ENCODE results near the gene NTF4. TPM values are rescaled to one million over a fixed set of nuclear protein-coding genes. Genes with fewer than 3 reads are reported as not detected.

NTF4 gene
- total RNA-seq, 1 experiment from 2014 or later, result 3.9 TPM

DNA sequence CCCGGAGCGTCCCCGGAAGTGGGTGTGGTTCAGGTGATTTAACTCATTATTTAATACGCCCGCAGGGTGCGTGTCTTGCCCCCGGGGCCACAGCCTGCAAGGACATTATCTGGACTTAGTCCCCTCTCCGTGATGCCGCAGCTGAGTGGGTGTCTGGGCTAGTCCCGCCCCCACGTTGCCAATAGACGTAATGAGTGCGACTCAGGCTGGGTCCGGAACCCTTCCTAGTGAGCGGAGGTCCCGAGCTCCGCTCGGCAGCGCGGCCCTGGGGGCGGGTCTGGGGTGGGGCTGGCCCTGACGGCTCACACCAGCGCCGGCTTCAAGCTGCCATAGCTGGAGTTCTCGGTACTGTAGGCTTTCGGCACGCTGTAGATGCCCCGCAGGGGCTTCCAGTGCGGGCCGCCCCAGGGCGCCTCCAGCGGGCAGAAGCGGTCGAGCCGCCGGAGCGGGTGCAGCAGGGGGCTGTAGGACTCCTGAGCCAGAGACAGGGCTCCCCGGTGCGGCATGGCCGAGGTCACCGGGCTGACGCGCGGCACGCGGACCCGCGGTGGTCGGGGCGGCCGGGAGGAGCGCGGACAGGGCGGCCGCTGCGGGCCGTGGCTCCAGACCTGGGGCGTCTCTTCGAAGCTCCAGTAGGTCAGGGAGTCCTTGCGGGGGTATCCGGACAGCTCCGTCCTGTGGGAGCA is 46.8 kb downstream of the NTF4 start (continued):
- TF ChIP-seq, protein P1, sequence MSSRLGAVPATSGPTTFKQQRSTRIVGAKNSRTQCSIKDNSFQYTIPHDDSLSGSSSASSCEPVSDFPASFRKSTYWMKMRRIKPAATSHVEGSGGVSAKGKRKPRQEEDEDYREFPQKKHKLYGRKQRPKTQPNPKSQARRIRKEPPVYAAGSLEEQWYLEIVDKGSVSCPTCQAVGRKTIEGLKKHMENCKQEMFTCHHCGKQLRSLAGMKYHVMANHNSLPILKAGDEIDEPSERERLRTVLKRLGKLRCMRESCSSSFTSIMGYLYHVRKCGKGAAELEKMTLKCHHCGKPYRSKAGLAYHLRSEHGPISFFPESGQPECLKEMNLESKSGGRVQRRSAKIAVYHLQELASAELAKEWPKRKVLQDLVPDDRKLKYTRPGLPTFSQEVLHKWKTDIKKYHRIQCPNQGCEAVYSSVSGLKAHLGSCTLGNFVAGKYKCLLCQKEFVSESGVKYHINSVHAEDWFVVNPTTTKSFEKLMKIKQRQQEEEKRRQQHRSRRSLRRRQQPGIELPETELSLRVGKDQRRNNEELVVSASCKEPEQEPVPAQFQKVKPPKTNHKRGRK (CRISPR knock-in tag; IDR thresholded peaks at IDR 0.05; ENCODE audit: borderline replicate concordance), result no peak
- TF ChIP-seq, protein P2, sequence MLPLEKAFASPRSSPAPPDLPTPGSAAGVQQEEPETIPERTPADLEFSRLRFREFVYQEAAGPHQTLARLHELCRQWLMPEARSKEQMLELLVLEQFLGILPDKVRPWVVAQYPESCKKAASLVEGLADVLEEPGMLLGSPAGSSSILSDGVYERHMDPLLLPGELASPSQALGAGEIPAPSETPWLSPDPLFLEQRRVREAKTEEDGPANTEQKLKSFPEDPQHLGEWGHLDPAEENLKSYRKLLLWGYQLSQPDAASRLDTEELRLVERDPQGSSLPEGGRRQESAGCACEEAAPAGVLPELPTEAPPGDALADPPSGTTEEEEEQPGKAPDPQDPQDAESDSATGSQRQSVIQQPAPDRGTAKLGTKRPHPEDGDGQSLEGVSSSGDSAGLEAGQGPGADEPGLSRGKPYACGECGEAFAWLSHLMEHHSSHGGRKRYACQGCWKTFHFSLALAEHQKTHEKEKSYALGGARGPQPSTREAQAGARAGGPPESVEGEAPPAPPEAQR (CRISPR knock-in tag; IDR thresholded peaks at IDR 0.05), result no peak
- TF ChIP-seq, protein P3, sequence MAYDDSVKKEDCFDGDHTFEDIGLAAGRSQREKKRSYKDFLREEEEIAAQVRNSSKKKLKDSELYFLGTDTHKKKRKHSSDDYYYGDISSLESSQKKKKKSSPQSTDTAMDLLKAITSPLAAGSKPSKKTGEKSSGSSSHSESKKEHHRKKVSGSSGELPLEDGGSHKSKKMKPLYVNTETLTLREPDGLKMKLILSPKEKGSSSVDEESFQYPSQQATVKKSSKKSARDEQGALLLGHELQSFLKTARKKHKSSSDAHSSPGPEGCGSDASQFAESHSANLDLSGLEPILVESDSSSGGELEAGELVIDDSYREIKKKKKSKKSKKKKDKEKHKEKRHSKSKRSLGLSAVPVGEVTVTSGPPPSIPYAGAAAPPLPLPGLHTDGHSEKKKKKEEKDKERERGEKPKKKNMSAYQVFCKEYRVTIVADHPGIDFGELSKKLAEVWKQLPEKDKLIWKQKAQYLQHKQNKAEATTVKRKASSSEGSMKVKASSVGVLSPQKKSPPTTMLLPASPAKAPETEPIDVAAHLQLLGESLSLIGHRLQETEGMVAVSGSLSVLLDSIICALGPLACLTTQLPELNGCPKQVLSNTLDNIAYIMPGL (CRISPR knock-in tag; IDR thresholded peaks at IDR 0.05), result no peak
- TF ChIP-seq NR2C2 (CRISPR knock-in tag; IDR thresholded peaks at IDR 0.05) (no peak), HMGA2 (CRISPR knock-in tag; IDR thresholded peaks at IDR 0.05) (no peak), GTF2I (CRISPR knock-in tag; conservative IDR thresholded peaks at IDR 0.05) (no peak), ETV6 (CRISPR knock-in tag; IDR thresholded peaks at IDR 0.05) (no peak), ZNF219 (CRISPR knock-in tag; IDR thresholded peaks at IDR 0.05; ENCODE audit: borderline replicate concordance) (no peak), SOX15 (CRISPR knock-in tag; IDR thresholded peaks at IDR 0.05) (no peak), ESRRA (CRISPR knock-in tag; IDR thresholded peaks at IDR 0.05; ENCODE audit: borderline replicate concordance) (no peak), SP1 (CRISPR knock-in tag; conservative IDR thresholded peaks at IDR 0.05) (peak; percentile 70), ZNF138 (CRISPR knock-in tag; conservative IDR thresholded peaks at IDR 0.05) (no peak), ATF1 (CRISPR knock-in tag; IDR thresholded peaks at IDR 0.05) (no peak)
- TF ChIP-seq, protein P4, sequence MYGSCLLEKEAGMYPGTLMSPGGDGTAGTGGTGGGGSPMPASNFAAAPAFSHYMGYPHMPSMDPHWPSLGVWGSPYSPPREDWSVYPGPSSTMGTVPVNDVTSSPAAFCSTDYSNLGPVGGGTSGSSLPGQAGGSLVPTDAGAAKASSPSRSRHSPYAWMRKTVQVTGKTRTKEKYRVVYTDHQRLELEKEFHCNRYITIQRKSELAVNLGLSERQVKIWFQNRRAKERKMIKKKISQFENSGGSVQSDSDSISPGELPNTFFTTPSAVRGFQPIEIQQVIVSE (CRISPR knock-in tag; IDR thresholded peaks at IDR 0.05; ENCODE audit: borderline replicate concordance), result no peak
- TF ChIP-seq, protein P5, sequence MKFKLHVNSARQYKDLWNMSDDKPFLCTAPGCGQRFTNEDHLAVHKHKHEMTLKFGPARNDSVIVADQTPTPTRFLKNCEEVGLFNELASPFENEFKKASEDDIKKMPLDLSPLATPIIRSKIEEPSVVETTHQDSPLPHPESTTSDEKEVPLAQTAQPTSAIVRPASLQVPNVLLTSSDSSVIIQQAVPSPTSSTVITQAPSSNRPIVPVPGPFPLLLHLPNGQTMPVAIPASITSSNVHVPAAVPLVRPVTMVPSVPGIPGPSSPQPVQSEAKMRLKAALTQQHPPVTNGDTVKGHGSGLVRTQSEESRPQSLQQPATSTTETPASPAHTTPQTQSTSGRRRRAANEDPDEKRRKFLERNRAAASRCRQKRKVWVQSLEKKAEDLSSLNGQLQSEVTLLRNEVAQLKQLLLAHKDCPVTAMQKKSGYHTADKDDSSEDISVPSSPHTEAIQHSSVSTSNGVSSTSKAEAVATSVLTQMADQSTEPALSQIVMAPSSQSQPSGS (CRISPR knock-in tag; IDR thresholded peaks at IDR 0.05; ENCODE audit: borderline replicate concordance, low read depth), result no peak
- TF ChIP-seq, protein P6, sequence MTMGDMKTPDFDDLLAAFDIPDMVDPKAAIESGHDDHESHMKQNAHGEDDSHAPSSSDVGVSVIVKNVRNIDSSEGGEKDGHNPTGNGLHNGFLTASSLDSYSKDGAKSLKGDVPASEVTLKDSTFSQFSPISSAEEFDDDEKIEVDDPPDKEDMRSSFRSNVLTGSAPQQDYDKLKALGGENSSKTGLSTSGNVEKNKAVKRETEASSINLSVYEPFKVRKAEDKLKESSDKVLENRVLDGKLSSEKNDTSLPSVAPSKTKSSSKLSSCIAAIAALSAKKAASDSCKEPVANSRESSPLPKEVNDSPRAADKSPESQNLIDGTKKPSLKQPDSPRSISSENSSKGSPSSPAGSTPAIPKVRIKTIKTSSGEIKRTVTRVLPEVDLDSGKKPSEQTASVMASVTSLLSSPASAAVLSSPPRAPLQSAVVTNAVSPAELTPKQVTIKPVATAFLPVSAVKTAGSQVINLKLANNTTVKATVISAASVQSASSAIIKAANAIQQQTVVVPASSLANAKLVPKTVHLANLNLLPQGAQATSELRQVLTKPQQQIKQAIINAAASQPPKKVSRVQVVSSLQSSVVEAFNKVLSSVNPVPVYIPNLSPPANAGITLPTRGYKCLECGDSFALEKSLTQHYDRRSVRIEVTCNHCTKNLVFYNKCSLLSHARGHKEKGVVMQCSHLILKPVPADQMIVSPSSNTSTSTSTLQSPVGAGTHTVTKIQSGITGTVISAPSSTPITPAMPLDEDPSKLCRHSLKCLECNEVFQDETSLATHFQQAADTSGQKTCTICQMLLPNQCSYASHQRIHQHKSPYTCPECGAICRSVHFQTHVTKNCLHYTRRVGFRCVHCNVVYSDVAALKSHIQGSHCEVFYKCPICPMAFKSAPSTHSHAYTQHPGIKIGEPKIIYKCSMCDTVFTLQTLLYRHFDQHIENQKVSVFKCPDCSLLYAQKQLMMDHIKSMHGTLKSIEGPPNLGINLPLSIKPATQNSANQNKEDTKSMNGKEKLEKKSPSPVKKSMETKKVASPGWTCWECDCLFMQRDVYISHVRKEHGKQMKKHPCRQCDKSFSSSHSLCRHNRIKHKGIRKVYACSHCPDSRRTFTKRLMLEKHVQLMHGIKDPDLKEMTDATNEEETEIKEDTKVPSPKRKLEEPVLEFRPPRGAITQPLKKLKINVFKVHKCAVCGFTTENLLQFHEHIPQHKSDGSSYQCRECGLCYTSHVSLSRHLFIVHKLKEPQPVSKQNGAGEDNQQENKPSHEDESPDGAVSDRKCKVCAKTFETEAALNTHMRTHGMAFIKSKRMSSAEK (CRISPR knock-in tag; IDR thresholded peaks at IDR 0.05; ENCODE audit: borderline replicate concordance), result no peak
- TF ChIP-seq, protein P7, sequence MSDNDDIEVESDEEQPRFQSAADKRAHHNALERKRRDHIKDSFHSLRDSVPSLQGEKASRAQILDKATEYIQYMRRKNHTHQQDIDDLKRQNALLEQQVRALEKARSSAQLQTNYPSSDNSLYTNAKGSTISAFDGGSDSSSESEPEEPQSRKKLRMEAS (CRISPR knock-in tag; IDR thresholded peaks at IDR 0.05), result peak; percentile 68; the same call in 1 of the 2 replicates
- TF ChIP-seq, protein P8, sequence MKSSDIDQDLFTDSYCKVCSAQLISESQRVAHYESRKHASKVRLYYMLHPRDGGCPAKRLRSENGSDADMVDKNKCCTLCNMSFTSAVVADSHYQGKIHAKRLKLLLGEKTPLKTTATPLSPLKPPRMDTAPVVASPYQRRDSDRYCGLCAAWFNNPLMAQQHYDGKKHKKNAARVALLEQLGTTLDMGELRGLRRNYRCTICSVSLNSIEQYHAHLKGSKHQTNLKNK (CRISPR knock-in tag; IDR thresholded peaks at IDR 0.05), result no peak
- TF ChIP-seq, protein P9, sequence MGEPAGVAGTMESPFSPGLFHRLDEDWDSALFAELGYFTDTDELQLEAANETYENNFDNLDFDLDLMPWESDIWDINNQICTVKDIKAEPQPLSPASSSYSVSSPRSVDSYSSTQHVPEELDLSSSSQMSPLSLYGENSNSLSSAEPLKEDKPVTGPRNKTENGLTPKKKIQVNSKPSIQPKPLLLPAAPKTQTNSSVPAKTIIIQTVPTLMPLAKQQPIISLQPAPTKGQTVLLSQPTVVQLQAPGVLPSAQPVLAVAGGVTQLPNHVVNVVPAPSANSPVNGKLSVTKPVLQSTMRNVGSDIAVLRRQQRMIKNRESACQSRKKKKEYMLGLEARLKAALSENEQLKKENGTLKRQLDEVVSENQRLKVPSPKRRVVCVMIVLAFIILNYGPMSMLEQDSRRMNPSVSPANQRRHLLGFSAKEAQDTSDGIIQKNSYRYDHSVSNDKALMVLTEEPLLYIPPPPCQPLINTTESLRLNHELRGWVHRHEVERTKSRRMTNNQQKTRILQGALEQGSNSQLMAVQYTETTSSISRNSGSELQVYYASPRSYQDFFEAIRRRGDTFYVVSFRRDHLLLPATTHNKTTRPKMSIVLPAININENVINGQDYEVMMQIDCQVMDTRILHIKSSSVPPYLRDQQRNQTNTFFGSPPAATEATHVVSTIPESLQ (CRISPR knock-in tag; IDR thresholded peaks at IDR 0.05), result no peak
- TF ChIP-seq, protein P10, sequence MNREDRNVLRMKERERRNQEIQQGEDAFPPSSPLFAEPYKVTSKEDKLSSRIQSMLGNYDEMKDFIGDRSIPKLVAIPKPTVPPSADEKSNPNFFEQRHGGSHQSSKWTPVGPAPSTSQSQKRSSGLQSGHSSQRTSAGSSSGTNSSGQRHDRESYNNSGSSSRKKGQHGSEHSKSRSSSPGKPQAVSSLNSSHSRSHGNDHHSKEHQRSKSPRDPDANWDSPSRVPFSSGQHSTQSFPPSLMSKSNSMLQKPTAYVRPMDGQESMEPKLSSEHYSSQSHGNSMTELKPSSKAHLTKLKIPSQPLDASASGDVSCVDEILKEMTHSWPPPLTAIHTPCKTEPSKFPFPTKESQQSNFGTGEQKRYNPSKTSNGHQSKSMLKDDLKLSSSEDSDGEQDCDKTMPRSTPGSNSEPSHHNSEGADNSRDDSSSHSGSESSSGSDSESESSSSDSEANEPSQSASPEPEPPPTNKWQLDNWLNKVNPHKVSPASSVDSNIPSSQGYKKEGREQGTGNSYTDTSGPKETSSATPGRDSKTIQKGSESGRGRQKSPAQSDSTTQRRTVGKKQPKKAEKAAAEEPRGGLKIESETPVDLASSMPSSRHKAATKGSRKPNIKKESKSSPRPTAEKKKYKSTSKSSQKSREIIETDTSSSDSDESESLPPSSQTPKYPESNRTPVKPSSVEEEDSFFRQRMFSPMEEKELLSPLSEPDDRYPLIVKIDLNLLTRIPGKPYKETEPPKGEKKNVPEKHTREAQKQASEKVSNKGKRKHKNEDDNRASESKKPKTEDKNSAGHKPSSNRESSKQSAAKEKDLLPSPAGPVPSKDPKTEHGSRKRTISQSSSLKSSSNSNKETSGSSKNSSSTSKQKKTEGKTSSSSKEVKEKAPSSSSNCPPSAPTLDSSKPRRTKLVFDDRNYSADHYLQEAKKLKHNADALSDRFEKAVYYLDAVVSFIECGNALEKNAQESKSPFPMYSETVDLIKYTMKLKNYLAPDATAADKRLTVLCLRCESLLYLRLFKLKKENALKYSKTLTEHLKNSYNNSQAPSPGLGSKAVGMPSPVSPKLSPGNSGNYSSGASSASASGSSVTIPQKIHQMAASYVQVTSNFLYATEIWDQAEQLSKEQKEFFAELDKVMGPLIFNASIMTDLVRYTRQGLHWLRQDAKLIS (CRISPR knock-in tag; IDR thresholded peaks at IDR 0.05; ENCODE audit: borderline replicate concordance), result no peak
